GM18861 (cell line): ENCODE results near the gene THSD7B.
"Not testable (repeated sequence)": the region's sequence is repeated elsewhere in the genome, so short reads cannot be mapped to it uniquely, and the experiment has no call there.

ENCODE experiments used
- ATAC-seq: cut with Tn5 transposase; IDR thresholded peaks from one replicate; pipeline ENCODE4 v1.9.1; 2021; ENCODE audit not compliant: unreplicated experiment

Gene THSD7B

DNA sequence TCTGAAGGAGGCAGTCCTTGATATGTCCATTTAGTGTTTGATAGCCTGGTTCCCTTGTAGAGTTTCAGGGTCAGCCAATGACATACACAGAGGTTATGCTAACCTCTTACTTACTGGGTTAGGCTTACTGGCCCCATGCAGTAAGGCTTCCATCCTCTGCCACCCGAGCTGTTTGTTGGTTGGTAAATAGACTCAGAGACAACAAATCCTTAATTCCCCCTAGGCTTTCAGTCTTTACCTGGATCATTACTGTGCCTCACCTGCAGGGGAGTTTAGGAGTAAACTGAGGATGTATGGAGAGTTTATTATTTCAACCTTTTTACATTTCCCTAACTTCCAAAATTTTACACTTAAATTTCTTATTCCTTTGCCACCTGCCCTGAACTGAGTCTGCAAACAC is 746.2 kb downstream of the THSD7B start:
- ATAC-seq = no peak

DNA sequence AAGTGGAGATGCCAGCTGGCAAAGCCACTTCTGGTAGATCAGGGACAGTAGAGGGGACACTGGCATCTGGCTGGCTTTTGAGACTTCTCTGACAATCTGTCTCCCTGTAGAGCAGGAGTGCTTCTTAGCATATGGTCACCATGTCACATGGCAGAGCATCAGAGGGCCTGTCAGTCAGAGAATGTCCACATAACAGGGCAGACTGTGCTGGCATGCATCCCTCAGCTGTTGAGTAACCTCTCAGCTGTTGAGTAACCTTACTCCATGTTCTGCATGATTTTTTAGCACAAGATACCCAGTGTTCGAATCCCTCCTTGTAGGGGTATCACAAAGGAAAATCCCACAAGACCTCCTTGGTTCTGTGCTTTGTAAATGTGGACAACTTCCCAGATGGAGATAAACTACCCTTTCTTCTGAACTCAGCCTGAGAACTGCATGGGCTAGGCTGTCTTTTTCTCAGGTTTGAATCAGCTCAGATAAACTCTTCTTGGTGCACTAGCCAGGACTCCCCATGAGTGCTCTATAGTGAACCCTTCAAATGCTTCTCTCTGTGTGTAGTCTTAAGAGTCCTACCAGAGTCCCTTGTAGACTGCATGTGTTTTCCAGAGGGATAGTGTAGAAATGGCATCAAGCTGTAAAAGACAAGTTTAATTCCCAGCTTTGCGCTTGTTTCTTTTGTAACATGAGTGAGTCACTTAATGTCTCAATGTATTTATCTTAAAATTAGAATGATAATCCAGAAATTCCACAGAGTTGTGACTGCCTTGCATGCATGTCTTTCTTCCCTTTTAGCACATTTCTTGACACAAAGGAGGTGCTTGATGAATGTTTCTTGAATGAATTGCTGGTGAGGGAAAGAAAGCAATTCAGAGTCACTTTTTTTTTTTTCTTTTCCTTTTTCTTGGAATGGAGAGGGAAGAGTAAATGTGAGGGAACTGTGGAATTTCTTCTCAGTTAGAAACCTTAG is 756.6 kb downstream of the THSD7B start:
- ATAC-seq = no peak

DNA sequence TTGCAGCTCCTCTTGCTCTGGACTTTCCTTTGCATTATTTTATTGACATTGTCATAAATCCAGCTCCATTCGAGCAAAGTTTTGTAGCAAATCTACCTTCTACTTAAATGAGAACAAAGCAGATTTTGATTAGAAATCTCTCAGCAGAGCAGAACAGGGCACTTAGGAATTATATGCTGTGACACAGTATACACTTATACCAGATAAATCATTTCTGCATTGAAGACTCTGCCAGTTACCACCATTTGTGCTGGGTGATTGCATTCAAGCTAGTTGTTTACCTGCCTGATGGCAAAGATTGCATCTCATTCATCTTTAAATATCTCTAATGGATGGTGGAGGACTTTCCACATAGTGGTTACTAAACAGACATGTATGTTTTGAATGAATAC is 757.3 kb downstream of the THSD7B start:
- ATAC-seq = no peak

DNA sequence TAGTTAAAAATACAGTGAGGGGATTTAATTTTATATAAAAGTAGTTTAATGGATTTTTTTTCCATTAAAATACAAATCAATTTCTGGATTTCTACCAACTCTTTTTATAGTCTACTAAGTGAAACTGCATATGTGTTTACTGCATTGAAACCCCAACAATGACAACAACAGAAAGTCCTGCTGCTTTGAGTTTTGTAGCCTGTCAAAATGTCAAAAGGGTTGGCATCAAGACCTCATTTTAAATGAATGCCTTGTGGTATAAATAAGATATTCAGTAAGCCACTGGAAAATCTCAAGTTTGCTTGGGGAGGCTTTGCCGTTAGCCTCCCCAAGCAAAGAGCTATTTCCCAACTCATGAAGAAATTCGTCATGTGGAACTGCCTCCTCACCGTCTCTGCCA is 758.6 kb downstream of the THSD7B start:
- ATAC-seq = no peak

DNA sequence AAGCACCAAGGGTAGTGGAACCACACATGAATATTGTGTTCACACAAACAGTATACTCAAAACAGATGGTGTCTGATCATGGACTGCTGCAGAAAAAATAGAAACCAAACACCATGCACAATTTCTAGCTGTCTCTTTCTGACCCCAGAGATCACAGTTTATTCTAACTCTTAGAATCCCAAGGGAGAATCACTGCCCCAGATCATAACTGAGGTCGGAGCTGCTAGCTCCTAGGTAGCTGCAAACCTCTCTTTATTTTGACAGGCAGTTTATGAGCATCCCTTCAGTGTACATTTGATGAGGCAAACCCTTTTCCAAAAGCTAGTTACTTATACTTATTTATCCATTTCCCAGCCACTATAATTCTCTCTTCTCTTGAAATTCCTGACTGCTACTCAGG is 759.8 kb downstream of the THSD7B start:
- no peak for ATAC-seq

DNA sequence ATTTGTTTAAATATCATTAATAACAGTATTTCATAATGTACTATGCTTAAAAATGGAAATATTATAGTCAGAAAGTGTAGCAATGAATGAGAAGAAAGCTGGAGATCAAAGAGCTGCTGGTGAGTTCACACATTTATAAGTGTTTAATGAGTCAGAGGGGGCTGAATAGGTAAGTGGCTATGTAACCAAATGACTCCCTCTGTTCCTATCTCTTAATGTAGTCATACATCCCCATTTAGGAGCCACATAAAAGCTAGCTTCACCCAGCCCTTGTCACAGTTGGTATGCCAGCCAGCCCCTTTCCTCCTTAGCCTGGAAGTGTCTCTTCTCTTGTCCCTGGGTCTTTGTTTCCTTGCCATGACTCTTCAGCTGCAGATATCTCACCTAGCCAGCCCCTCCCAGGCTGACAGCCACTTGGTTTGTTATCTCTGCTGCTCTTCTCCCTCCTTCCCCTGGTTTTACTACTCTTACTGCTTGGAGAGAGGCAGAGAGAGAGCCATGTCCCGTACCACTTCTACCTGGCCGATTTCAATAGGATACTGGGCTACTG is 760.4 kb downstream of the THSD7B start:
- ATAC-seq = no peak

DNA sequence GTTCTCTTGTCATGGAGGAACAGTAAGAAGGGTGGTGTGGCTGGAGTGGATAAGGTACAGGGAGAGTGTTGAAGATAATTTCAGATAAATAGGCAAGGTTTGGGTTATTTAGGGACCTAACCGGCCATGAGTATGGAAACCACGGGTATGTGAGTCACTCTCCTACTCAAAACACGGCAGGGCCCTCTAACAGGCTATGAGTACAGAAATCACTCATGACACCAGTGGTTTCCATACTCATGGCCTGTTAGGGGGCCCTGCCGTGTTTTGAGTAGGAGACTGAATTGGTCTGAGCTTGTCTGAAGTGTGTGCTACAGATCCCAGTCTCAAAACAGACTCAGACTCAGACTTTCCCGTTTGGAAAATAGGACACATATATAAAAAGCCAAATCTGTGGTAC is 770.6 kb downstream of the THSD7B start:
- no peak for ATAC-seq

DNA sequence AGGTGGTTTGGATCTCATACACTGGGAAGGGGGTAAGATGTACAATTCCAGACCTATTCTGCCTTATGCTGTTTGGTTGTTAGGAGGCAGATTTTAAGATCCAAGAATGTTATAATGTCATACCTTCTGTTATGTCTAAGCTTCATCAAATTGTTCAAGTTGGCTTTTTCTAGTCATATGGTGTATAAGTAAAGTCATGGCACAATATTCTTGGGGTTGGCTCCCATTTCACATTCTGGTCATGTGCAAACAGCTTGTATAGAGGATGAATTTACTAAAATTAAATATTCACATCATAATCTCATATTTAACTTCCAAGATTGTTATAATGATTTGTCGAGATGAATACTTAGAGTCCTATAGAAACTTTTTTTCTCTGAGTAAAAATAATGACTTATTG is 774.0 kb downstream of the THSD7B start:
- ATAC-seq = no peak

DNA sequence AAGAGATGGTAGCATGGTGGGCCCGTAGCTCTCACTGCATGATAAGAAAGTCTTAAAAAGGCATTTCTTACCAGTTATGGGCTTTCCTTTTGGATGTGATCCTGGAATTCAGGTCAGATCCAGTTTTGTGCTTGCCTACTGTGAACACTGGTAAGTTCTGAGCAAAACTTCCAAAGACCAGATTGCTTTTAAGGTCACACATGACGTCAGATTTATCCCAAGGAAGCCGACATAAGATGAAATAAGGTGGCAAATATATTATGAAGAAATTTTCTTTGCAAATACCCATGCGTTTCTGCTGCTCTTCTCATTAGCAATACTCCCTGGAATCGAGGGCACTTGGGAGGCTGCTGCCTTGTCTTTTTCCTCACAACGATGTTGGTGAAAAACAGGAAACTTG is 782.5 kb downstream of the THSD7B start:
- ATAC-seq = no peak

DNA sequence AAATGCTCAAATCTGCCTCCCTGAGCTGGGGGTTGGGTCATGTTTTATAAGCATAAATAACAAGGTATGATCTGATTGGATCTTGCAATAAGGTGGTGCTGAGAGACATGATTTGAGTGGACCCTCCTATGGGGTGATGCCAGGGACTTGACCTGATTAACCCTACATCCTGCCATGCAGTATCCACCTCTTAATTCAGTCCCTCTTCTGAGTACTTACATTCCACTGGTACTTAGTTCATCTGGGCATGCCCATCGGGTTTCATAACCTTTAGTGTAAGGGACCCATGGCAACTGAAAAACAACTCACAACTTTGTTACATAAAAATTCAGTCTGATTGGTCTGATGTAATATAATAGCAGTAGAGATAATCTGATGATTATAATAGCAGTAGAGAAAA is 801.0 kb downstream of the THSD7B start:
- ATAC-seq = no peak

DNA sequence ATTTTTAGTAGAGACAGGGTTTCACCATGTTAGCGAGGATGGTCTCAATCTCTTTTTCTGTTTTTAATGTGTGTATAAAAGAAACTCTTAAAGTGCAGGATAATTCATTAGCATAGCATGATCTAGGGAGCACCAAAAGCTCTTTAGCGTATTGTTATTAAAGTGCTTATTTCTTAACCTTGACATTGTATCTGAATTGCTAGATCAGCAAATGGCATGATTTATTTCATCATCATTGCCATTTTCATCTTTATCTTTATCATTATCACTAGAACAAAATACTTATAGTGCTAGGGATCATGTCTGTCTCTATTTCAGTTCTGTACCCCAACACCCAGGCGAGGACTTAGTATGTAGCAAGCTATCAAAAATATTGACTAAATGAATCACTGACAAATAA is 805.1 kb downstream of the THSD7B start:
- ATAC-seq = no peak

DNA sequence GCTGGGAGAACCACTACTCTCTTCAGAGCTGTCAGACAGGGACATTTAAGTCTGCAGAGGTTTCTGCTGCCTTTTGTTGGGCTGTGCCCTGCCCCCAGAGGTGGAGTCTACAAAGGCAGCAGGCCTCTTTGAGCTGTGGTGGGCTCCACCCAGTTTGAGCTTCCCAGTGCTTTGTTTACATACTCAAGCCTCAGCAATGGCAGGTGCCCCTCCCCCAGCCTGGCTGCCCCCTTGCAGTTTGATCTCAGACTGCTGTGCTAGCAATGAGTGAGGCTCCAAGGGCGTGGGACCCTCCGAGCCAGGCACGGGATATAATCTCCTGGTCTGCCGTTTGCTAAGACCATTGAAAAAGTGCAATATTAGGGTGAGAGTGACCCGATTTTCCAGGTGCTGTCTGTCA is 822.5 kb downstream of the THSD7B start:
- ATAC-seq = not testable (repeated sequence)

DNA sequence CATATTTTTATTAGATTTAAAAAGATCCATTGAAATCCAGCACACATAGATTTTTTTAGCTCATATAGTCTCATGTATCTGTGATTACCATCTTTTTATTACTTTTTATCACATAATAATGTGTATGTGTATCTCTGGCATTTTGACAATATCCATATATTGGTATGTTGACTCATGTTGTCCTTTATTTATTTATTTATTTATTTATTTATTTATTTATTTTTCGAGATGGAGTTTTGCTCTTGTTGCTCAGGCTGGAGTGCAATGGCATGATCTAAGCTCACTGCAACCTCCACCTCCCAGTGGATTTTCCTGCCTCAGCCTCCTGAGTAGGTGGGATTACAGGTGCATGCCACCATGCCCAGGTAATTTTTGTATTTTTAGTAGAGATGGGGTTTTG is 823.2 kb downstream of the THSD7B start:
- not testable (repeated sequence) for ATAC-seq

DNA sequence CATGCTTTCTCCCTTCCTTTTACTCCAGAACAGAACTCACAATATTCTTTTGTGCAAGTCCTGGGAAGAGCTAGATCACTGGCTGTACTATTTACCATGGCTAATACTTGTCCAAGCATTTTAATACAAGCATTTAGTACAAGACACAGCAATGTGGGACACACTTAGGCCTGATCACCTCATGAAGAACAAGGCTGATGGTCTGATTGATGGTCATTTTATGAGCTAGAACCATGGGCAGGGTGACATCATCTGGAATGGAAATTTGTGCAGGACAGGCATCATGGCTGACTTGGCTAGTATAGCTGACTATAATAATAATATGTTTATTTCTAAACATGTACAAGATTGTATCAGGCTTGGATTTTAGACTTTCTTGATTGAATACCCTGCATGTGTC is 824.8 kb downstream of the THSD7B start:
- no peak for ATAC-seq

DNA sequence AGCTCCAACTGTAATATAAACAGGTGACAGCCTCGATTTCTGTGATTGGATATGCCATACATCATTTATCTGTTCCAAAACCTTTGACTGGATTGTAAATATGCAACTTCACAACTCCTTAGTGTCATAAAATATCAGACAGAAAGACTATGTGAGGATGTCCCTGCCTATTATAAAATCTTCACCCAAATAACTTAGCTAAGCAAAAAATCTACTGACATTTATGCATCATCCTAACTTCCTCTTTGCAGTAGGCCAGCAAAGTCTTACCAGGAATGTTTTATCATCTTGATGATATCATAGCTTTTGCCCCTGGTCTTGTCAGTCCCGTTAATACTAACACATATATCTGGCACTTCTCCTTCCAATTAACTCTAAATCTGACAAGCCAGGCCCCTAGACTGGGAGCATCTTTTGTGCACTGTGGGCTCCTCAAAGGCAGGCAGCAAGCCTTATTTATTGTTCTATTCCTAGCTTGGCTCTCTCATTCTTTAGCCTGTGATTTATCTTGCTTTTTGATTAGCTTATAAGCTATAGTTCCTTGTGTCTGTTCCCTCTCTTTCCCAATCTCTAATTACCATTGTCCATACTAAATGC is 842.5 kb downstream of the THSD7B start:
- no peak for ATAC-seq

DNA sequence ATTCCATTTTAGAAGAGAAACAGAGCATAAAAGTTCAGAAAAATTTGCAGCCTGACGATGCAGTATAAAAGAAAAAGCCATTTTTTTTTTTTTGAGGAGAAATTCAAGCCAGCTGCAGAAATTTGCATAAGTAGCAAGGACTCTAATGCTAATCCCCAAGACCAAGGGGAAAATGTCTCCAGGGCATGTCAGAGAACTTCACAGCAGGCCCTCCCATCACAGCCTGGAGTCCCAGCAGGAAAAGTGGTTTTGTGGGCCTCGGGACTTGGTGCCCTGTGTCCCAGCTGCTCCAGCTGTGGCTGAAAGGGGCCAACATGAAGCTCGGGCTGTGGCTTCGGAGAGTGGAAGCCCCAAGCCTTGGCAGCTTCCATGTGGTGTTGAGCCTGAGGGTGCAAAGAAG is 873.6 kb downstream of the THSD7B start:
- no peak for ATAC-seq

DNA sequence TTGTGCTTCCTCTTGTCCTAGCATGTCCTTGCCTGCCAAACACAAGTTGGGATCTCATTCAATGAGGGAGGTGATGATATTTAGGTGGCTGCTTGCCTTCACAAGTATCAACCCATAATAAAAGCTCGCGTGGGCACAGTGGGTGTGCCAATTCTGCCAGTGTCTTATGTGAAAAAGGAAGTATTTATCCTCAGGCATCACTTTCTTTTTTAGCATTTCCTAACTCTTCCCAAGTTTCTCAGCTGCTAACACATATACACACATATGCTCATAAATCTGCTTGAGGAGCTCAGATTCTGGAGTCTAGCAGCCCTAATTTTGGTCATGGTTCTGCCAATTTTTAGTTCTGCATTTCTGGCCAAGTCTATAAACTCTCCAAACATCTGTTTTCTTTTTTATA is 879.4 kb downstream of the THSD7B start:
- no peak for ATAC-seq

DNA sequence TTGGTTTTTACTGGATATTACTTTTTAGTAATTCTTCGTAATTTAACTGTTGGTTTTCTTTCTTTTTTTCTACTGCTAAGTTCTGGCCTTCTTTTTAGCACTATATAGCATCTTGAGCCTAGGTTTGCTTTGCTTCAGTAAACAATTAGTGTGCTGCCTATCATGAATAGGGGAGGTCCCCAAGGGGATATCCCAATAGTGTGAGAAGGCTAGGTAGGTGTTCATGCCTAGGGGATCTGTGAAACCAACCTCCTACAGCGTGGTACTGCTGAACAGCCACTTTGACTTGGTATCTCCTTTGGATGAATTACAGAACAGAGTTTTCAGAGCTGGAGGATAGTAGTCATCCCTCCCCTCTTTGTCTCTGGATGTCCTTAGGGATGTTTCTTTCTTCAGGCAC is 888.7 kb downstream of the THSD7B start:
- ATAC-seq = no peak

DNA sequence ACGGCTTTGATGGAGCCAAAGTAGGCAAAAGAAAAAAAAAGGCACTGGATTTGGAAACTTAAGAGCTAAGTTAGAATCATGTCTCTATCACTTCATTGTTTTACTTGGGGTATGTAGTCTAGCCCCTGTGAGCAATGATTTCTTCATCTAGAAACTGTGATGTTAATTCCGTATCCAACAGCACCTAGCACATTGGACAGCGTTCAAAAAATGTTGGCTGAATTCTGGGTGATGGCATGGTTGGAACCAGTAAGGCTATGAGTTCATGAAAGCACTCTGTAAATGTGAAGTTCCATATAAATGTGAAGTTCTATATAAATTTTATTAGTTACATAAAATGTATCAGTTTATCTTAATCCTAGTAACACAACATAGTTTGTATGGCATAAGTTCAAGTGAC is 890.5 kb downstream of the THSD7B start:
- ATAC-seq = no peak

DNA sequence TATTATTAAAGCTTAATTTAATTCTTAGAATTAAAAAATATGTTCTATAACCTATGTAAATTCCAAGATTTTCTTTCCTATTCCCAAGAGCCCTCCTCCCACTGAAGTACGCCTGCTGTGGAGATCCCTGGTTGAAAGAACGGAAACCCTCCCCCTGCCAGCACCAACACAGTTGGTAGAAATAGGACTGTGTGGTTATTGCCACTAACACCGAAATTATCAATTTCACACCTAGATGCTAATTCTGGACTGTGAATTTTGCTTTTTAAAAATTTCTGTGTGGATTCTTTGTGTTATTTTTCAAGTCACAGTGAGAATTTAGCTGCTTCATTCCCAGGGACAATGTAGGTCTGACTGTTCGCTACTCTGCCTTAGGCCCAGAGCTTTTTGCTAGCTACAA is 893.1 kb downstream of the THSD7B start:
- no peak for ATAC-seq

DNA sequence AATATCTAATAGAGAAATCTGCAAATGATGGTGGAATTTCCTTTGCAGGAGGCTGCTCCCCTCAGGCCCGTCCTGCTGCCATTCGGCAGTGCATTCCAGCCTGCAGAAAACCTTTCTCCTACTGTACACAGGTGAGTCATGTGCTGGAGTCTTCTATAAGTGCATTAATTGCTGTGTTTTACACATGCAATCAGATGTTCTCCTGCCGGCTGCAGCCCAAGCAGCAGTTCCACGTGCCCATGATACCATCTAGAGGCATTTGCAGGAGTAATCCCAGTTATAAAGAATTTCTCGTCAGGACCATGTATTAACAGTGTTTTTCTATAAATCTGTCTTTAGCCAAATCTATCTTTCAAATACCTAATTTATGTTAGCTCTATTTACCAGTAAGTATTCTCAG is 894.3 kb downstream of the THSD7B start:
- no peak for ATAC-seq

DNA sequence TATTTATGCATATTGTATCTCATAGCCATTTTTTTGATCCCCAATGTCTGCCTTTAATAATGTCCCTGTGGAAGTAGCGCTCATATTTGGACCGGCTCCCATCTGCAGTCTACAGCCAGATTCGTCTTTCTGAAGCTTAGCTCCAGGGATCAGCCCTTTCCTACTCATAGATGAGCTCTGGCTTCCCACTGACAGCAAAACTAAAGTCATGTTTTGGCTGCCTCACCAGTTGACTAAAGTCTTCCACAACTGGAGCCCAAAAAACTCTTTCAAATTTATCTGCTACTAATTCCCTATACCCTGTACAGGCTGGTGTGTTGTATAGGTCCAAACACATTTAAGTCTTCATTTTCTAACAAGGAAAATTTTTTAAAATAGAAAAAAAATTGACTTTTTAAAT is 904.8 kb downstream of the THSD7B start:
- no peak for ATAC-seq
